Right hindlimb (tissue), 1 donor: Measurements from ENCODE around the gene KRTAP20-3.

ENCODE experiments used
- DNase-seq: peaks from one replicate; pipeline ENCODE4 v3.0.0-alpha.2; 2018

The KRTAP20-3 gene

GRCh38 chr21:30642564-30642963 is at the start of gene KRTAP20-3:
KRTAP20-3 (plus strand) TSS chr21:30642864.
- no peak for DNase-seq

- no peak for DNase-seq
Observed at GRCh38 chr21:30598802-30599201, 43.9 kb upstream of the KRTAP20-3 start, which contains the start of gene KRTAP6-2. KRTAP6-2 (minus strand) TSS chr21:30598902; CDS start chr21:30598874, 28 bp downstream.

- no peak for DNase-seq
Observed at GRCh38 chr21:30600787-30601186, 41.9 kb upstream of the KRTAP20-3 start, which contains the start of gene KRTAP22-1. KRTAP22-1 (plus strand) TSS chr21:30601087.

- no peak for DNase-seq
Observed at GRCh38 chr21:30605968-30606367, 36.7 kb upstream of the KRTAP20-3 start.

GRCh38 chr21:30612132-30612531 is 30.5 kb upstream of the KRTAP20-3 start:
- DNase-seq: no peak

GRCh38 chr21:30613836-30614235 is 28.8 kb upstream of the KRTAP20-3 start, which contains the start of gene KRTAP6-1:
KRTAP6-1 (minus strand) TSS chr21:30613930; CDS start chr21:30613904, 26 bp downstream.
- DNase-seq: no peak

- DNase-seq: no peak
Observed at GRCh38 chr21:30615199-30615598, 27.5 kb upstream of the KRTAP20-3 start.

- DNase-seq: no peak
Observed at GRCh38 chr21:30616125-30616524, 26.5 kb upstream of the KRTAP20-3 start, which contains the start of gene KRTAP20-1. KRTAP20-1 (plus strand) TSS chr21:30616425; CDS start chr21:30616455, 30 bp downstream.

GRCh38 chr21:30620080-30620479 is 22.6 kb upstream of the KRTAP20-3 start:
- no peak for DNase-seq

GRCh38 chr21:30620522-30620921 is 22.1 kb upstream of the KRTAP20-3 start, which contains the start of gene KRTAP20-4:
KRTAP20-4 (plus strand) TSS chr21:30620627.
- DNase-seq: no peak

GRCh38 chr21:30623362-30623761 is 19.3 kb upstream of the KRTAP20-3 start:
- no peak for DNase-seq

GRCh38 chr21:30625449-30626165 is 17.1 kb upstream of the KRTAP20-3 start:
- no peak for DNase-seq

- no peak for DNase-seq
Observed at GRCh38 chr21:30628109-30628508, 14.6 kb upstream of the KRTAP20-3 start.

GRCh38 chr21:30629200-30629599 is 13.5 kb upstream of the KRTAP20-3 start:
- no peak for DNase-seq

GRCh38 chr21:30634906-30635305 is 7.8 kb upstream of the KRTAP20-3 start, which contains the start of gene KRTAP20-2:
KRTAP20-2 (plus strand) TSS chr21:30635206; CDS start chr21:30635264, 58 bp downstream.
- no peak for DNase-seq

- DNase-seq: no peak
Observed at GRCh38 chr21:30638686-30639085, 4.0 kb upstream of the KRTAP20-3 start.

- DNase-seq: no peak
Observed at GRCh38 chr21:30646904-30647414, 4.3 kb downstream of the KRTAP20-3 start.

- DNase-seq: no peak
Observed at GRCh38 chr21:30652891-30653290, 10.2 kb downstream of the KRTAP20-3 start.

- no peak for DNase-seq
Observed at GRCh38 chr21:30668776-30669175, 26.1 kb downstream of the KRTAP20-3 start.

GRCh38 chr21:30672985-30673650 is 30.5 kb downstream of the KRTAP20-3 start:
- DNase-seq: no peak

GRCh38 chr21:30674312-30674711 is 31.6 kb downstream of the KRTAP20-3 start:
- DNase-seq: no peak

GRCh38 chr21:30676737-30677136 is 34.1 kb downstream of the KRTAP20-3 start:
- no peak for DNase-seq

- no peak for DNase-seq
Observed at GRCh38 chr21:30680586-30680985, 37.9 kb downstream of the KRTAP20-3 start.

- no peak for DNase-seq
Observed at GRCh38 chr21:30684506-30684905, 41.8 kb downstream of the KRTAP20-3 start.
